Measurements from ENCODE around the gene FAM174C.
A peak's percentile ranks its signal among the peaks of the same experiment; 100 is the strongest.

FAM174C gene

DNA sequence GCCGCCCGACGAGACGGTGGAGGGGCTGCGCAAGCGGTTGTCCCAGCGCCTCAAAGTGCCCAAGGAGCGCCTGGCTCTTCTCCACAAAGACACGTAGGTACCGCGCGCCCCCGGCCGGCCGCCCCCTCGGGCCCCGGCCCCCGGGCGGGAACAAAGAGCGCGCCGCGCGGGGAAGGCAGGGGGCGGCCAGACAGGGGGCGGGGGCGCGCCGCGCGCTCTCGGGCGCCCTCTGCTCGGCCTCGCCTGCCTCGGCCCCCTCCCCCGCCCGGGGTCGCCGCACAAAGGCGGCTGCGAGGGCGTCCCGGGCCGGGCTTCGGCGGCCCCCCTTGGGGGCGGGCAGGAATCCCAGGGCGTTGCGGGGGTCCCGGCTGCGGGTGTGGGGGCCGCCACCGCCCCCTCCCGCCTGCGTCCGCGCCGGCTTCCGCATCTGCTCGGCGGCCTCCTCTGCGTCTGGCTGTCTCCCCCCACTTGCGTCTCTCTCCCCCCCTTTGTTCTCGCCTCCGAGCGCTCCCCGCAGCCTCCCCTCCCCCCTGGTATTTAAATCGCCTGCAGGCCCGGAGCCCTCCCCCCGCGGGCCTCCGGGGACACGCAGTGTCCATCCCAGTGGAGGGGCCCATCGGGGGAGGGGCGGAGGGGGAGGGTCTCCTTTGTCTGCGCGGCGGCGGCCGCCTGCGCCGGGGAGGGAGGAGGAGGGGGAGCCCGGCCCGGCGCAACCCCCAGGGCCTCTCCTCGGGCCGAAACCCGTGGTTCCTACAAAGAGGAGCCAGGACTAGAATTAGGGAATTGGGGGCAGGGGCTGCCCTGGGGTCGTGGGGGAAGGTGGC lies 24.7 kb upstream of the FAM174C start:
- DNase-seq (ENCODE audit: low read depth), result peak; percentile 58

DNA sequence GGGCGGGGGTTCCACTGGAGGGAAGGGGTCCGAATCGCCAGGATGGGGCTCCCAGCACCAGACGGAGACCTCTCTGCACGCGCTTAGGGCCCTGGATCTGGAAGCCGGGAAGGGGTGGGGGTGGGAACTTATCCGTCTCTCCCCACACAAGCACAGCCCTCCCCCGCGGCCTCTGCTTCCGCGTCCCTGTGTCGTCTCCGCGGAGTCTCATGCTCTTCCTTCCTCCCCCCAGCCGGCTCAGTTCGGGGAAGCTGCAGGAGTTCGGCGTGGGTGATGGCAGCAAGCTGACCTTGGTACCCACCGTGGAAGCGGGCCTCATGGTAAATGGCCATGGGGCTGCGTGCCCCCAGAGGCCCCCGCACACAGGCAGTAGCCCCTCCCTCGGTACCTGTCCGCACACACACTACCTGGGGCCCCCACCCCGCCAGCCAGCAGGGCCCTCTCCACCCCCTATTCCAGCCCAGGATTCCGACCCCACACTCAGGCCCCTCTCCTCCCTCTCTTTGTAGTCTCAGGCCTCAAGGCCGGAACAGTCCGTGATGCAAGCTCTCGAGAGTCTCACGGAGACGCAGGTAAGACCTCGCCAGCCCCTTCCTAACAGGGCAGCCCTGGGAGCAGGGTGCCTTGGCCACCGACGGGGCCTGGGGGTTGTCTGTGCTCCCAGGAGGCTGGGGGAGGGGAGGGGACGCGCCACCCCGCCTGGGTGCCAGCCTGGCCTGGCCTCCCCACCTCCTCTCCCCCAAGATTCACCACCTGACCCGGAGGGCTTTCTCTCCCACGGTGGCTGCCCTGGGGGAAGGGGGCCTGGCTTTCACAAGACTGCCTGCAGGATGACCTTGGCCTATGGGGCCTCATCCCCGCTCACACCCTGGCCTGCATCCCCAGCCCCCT lies 23.8 kb upstream of the FAM174C start:
- no peak for DNase-seq (ENCODE audit: low read depth)

DNA sequence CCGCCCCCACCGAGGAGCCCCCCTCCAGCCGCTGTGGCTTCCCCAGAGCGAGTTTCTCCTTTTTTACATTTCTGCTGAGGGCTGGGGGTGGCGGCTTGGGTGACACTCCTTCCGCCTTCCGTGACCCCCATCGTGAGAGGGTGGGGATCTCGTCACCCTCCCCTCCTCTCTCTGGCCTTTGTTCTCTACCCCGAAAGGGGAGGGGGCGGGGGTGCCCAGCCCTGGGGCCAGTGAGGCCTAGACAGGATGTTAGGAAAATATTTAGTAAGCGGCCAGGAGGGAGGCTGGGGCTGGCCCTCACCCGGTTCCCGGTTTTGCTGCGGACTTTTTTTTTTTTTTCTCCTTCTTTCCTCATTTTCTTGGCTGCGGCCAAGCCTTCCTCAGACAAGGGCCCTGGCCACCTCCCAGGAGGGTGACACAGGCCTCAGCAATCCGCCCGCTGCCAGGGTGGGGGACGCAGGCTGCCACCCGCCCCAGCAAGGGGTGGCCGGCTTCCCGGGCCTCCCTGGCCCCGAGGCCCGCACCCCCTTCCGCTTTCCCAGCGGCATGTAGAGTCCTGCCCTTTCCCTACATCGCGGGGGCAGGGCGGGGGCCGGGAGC lies 23.0 kb upstream of the FAM174C start:
- no peak for DNase-seq (ENCODE audit: low read depth)

DNA sequence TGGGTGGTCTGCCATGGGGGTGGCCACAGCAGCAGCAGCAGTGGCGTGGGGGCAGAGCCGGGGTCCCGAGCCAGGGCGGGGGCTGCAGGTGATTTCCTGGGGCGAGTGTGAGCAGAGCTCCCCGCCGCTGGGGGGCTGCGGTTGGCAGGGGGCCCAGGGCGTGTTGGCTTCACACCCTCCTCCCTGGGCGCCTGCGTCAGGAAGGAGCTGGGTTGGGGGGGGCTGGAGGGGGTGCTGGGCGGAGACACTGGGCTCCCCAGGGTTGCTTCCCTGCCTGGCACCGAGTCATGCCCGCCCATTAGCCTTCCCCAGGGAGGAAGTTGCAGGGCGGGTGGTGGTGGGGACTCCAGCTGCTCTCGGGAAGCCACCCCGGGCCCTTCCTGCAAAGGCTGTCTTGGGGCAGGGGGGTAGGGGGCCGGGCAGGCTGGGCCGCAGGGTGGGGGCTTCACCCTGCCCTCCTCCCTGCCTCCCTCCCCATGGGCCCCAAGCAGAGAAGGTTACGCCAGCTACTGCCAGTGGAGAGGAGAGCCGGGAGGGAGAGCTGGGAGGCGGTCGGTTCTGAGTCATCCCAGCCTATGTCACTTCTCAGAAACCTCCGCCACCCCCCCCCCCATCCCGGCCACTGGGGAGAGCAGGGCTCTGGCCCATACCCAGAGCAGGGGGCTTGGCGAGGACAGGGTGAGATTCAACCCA lies 22.4 kb upstream of the FAM174C start:
- DNase-seq (ENCODE audit: low read depth), result peak; percentile 72

DNA sequence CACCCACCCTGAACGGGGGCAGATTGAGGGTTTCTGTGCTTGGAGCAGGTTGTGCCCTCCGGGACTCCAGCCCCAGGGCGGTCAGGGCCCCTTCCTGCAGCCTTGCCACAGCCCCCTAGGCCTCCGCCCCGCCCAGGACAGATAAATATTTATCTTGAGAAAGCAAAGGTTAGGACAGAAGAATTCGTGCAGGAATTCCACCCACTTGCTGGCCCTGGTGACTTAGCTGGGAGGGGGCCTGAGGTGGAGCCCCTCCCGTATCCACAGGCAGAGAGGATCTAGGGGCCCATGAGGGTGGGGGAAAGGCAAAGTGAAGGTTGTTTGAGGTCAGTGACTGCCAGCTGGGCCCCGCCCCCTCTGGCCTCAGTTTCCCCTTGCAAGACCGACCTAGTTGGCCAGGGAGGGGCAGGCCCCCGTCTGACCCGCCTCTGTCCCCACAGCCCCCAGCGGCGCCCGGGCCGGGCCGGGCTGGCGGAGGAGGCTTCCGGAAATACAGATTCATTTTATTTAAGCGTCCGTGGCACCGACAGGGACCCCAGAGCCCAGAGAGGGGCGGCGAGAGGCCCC lies 21.7 kb upstream of the FAM174C start:
- no peak for DNase-seq (ENCODE audit: low read depth)

DNA sequence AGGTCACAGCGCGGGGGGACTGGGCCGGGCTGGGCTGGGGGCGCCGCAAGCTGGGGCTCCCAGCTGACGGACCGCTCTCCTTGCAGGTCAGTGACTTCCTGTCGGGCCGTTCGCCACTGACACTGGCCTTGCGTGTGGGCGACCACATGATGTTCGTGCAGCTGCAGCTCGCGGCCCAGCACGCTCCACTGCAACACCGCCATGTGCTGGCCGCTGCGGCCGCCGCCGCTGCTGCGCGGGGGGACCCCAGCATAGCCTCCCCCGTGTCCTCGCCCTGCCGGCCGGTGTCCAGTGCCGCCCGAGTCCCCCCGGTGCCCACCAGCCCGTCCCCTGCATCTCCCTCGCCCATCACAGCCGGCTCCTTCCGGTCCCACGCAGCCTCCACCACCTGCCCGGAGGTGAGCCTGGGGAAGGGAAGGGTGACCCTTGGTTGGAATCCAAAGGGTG lies 21.2 kb upstream of the FAM174C start:
- DNase-seq (ENCODE audit: low read depth), result no peak

DNA sequence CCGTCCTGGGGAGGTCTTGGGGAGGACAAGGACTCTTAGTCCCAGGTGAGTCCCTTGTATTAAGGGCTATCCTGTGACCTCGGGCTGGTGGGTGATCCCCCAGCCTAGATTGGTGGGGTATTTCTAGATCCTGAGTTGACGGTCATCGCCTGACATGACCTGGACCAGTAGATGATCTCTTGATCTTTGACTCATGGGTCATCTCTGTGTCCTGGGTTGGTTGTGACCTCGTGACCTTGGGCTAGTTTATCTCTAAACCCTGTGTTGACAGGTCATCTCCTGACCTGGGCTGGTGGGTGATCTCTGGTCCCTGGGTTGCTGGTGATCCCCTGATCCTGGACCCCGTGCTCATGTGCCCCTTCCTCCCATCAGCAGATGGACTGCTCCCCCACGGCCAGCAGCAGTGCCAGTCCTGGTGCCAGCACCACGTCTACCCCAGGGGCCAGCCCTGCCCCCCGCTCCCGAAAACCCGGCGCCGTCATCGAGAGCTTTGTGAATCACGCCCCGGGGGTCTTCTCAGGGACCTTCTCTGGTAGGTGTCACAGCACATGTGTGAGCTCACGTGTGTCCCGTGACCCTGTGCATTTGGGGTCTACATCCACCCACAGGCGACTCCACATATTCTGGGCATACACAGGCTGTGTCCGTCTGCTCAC lies 20.7 kb upstream of the FAM174C start:
- DNase-seq (ENCODE audit: low read depth), result no peak

DNA sequence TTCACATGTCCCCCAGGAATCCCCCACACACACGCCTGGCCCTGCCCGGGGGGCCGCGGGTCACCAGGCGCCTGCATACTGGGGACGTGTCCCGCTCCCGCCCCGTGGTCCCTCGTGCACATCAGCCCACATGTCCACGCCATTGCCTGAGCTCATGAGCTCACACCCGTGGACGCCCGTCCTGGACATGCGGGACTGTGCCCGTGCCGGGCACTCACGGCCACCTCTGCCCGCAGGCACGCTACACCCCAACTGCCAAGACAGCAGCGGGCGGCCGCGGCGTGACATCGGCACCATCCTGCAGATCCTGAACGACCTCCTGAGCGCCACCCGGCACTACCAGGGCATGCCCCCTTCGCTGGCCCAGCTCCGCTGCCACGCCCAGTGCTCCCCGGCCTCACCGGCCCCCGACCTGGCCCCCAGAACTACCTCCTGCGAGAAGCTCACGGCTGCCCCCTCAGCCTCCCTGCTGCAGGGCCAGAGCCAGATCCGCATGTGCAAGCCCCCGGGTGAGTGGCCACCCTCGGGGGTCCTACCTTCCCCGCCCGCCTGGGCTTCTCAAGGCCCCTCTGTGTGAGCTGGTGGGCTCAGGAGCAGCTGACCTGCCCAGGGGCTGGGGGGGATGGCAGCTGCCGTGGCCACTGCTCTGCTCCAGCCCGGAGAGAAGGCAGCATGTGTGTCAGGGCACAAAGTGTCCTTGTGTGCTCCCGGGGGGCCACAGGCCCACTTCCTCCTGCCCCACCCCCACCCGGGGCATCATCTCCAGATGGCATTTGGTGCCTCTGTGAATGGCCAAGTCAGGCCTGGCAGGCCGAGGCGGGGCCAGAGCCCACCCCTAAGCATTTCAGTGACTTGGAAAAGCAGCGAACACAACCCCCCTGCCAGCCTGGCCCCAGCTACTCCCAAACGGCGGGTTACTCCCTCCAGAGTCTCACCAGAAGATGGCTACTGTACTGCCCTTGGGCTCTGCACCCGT lies 19.9 kb upstream of the FAM174C start:
- DNase-seq (ENCODE audit: low read depth), result no peak

DNA sequence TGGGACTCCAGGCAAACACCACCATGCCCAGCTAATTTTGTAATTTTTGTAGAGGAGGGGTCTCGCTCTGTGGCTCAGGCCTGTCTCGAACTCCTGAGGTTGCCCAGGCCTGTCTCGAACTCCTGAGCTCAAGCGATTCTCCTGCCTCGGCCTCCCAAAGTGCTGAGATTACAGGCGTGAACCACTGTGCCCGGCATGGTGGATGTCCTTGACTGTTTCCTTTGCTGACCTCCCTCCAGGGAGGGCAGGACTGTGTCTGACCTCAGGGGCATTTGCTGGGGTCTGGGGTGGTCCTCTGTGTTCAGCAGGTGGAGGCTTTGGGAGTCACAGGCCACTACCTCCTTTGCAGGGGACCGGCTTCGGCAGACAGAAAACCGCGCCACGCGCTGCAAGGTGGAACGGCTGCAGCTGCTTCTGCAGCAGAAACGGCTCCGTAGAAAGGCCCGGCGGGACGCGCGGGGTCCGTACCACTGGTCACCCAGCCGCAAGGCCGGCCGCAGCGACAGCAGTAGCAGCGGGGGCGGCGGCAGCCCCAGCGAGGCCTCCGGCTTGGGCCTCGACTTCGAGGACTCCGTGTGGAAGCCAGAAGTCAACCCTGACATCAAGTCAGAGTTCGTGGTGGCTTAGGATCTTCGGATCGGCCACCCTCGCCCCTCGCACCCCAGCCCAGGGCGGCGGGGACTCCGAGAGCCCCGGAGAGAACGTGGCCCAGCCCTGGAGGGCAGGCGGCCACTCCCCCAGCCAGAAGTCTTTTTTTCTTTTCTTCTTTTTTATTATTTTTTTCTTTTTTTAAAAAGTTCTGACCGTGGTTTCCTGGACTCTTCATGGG lies 18.5 kb upstream of the FAM174C start:
- DNase-seq (ENCODE audit: low read depth), result no peak

DNA sequence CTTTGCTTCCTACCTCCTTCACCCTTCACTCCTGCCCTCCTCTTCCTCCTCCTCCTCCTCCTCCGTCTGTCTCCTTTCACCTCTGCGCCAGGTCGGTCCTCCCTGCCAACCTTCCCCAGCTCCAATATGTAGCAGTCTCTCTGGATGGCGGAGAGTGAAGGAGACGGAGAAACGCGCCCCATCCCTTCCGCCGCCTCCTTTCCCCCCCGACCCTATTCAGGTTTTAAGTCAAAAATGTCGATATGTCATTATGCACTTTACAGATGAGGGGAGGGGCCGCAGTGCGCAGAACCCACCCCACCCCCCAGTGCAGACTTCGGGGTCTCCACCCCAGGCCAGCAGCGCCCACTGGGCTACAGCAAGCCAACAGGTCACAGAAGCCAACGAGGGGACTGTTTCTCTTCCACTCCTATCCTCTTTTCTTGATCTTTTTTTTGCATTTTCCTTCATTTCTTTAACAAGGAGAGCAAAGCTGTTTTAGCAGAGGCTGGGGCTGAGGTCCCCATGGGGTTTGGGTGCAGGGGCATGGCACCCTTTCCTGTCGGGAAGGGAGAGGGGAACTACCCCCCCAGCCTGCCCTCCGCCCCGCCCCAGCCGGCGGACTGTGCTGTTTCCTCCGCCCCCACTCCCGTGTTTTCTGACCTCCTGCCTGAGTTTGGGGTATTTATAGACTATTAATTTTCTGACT lies 17.7 kb upstream of the FAM174C start:
- no peak for DNase-seq (ENCODE audit: low read depth)

DNA sequence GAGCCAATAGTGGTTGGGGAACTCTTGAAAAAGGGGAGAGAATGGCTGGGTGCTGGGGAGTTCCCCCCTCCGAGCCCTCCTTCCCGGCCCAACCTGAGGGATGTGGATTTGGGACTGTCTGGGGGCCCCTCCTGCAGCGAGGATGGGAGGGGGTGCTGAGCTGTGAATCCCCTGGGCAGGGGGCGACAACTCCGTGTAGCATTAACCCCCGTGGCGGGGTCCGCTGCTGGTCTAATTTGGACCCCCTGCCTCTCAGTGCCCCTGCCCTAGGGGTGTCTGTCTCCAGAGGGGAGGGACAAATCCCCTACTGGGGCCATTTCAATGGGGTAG lies 17.2 kb upstream of the FAM174C start:
- no peak for DNase-seq (ENCODE audit: low read depth)

DNA sequence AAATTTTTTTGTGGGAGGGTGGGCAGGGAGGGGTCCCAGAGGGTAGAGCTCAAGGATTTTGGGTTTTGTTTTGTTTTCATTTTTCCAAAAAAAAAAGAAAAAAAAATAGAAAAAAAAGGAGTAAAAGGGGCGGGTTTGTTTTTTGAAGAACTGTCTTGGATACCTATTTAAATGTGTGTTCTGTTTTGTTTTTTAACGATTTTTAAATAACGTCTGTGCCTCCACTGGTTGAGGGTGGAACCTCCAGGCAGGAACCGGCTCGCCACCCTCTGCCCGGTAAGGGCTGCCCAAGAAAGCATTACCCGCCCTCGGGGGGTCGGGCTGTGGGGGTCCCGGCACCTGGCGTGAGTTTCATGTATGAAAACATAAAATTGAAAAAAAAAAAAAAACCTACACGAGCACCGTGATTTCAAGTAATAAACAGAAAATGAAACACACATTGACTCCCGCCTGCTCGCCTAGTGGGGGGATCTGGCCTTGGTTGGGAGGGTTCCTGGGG lies 16.6 kb upstream of the FAM174C start:
- no peak for DNase-seq (ENCODE audit: low read depth)

DNA sequence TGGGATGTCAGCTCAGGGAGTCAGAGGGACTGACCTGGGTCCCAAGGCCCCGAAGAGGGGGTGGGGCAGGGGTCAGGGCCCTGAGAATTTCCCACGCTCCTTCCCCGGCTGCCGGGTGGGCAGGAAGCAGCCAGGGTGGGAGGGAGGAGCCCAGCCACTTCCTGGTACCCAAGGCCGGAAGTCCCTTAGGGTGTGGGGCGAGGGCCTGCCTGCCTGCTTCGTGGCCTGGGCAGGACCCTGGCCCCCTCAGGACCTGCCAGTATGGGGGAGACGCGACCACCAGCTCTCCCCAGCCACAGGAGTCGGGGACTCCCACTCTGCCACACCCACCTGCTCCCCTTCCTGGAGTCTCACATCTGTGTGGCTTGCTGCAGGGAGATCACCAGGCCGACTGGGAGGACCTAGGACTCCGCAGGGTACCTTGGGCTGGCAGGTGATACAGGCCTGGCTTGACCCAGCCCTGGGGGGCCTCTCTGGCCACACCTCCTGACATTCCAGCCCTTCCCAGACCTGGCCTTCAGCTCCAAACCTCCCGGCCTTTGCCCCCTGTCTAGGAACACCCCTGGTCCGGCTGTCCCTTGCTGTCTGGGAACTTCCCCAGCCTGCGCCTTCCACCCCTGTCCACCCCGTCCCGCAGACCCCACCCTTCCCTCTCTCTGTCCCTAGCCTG lies 16.0 kb upstream of the FAM174C start:
- peak; percentile 62 for DNase-seq (ENCODE audit: low read depth)

DNA sequence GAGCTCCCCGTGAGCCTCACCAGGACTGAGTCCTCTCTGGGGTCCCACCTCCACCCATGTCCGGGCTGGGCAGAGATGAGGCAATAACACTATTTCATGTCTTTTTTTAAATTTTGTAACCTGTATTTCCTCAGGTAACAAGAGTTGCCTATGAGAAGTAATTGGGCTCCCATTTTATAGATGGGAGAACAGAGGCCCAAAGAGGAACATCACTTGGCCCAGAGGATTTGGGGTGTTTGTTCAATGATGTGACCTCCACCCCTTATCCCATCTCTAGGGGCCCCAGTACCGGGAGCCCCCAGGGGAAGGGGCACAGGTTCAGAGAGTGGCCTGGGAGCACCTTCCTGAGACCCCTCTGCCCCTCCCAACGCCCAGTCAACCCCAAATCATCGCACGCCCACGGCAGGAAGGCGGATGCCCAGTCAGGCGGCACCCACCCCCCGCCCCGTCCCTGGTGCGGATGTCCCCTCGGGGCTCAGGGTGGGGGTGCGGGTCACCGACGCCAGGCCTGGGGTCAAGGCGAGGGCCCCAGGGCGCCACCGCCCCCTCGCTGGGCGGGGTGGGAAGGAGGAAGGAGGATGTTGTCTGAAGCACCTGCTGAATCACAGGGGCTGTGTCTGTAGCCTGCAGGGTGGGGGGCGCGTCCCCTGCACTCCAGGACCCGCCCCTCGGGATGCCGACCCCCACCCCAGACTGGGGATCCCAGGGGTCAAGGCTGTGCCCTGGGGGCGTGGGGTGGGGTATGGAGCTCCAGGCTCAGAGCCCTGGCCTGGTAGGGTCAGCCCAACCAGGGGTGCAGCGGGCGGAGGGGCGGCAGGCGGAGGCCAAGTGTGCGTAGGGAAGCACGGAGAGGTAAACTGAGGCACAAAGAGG lies 15.2 kb upstream of the FAM174C start:
- no peak for DNase-seq (ENCODE audit: low read depth)

DNA sequence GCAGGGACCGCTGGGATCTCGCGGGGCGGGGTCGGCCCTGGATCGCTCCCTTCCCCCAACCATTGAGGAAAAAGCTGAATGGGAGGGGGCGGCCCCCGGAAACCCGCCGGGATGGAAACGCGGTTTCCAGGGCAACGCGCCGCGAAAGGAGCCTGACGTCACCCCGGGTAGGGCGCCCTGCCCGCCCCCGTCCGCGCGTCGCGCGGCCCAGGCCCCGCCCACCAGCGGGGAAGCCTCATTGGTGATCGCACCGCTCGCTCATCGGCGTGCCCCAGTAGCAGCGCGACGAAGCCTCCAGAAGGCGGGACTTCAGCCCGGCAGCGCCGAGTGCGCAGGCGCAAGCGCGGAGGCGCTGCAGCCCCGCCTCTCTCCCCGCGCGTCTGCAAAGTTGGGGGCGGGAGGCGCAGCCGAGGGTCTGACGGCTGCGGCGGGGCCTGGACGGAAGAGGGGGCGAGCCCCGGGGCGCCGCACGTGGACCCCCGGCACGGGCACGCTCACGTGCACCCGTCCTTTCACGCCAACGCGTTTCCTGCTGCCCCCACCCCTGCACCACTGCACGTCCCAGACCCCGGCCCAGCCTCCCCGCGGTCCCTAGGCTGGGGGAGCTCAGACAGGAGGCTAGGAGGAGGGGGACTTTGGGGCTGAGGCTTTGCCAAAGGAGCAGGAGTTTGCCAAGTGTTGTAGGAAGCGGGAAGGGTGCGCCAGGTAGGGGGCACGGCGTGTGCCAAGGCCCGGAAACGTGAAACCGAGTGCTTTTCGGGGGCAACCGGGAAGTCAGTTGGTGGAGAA lies 14.4 kb upstream of the FAM174C start:
- peak; percentile 95 for DNase-seq (ENCODE audit: low read depth)

DNA sequence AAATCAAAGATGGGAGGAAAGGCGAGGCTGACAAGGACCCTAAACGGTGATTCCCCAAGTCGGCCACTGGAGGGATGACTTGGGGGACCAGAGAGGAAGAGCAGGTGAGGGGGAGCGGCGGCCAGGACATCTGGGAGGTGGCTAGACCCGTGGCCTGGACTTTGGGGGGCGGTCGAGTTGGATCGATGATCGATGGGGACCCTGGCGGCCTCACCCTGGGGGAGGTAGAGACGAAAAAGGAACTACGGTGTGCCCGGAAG lies 13.9 kb upstream of the FAM174C start:
- DNase-seq (ENCODE audit: low read depth), result no peak
